Stomach (tissue), 9 donors: ENCODE results near the gene MGME1. TPM values are rescaled to one million over a fixed set of nuclear protein-coding genes. Genes with fewer than 3 reads are reported as not detected.
"Not testable (repeated sequence)": the region's sequence is repeated elsewhere in the genome, so short reads cannot be mapped to it uniquely, and the experiment has no call there.

Experiments
- DNase-seq, 2 donors: peaks; one replicate each; pipeline versions ENCODE4 v3.0.0 to v3.0.0-alpha.2; 2013 to 2019
- H3K27ac ChIP-seq, 5 donors: fragments of 200-600 bp in 4 of 5; sonication (generic) in 4 of 5; one replicate each; pipeline ENCODE4 v1.5.1; 2013 to 2019; ENCODE audit warnings: mild to moderate bottlenecking in 1 of 5, moderate library complexity in 1 of 5
- H3K27me3 ChIP-seq, 3 donors: fragments of 200-600 bp; sonication (generic); one replicate each; pipeline ENCODE4 v1.5.1; 2017 to 2019; ENCODE audit warnings: mixed run types in 1 of 3
- H3K36me3 ChIP-seq, 4 donors: fragments of 200-600 bp; sonication (generic); 1 replicate in 3 of 4; 2 replicates in 1 of 4; pipeline ENCODE4 v1.5.1; 2016 to 2019
- H3K4me1 ChIP-seq, 4 donors: fragments of 200-600 bp; sonication (generic); one replicate each; pipeline ENCODE4 v1.5.1; 2016 to 2019
- H3K4me3 ChIP-seq, 4 donors: fragments of 200-600 bp; sonication (generic) in 3 of 4; one replicate each; pipeline ENCODE4 v1.5.1; 2016 to 2019; ENCODE audit warnings: mild to moderate bottlenecking in 1 of 4
- H3K9me3 ChIP-seq, 4 donors: fragments of 200-600 bp; sonication (generic); one replicate each; pipeline ENCODE4 v1.5.1; 2016 to 2019
- CTCF ChIP-seq, 7 experiments: fragments of 450-650 bp in 4 of 7; fragments of 200-600 bp in 3 of 7; sonication (generic) in 3 of 7; IDR thresholded peaks; one replicate each; pipeline ENCODE4 v1.5.1; 2016 to 2019; ENCODE audit warnings: antibody characterized with exemption in 7 of 7, control low read depth in 2 of 7, mild to moderate bottlenecking in 1 of 7
- EP300 ChIP-seq: sonication (generic); formaldehyde crosslinking; IDR thresholded peaks from one replicate; pipeline ENCODE4 v1.6.1; 2017; ENCODE audit warnings: antibody characterized with exemption
- POLR2A ChIP-seq, 4 donors: fragments of 450-650 bp; IDR thresholded peaks; one replicate each; pipeline ENCODE4 v1.6.1; 2016; ENCODE audit warnings: antibody characterized with exemption in 4 of 4, control low read depth in 2 of 4, mild to moderate bottlenecking in 1 of 4, moderate library complexity in 1 of 4
- POLR2AphosphoS5 ChIP-seq, 3 donors: sonication (generic); formaldehyde crosslinking; IDR thresholded peaks; one replicate each; pipeline ENCODE4 v1.6.1; 2016; ENCODE audit warnings: antibody characterized with exemption in 3 of 3
- WGBS, 5 donors: extraction: QIAGEN DNeasy Blood & Tissue Kit in 3 of 5; methylation state at CpG; one replicate each; pipeline versions ENCODE4 v1.1.5 to v1.1.7; 2013 to 2018; 5-methylcytosine and 5-hydroxymethylcytosine counted together
- intact Hi-C: fragments of 100-400 bp; cut with DNase I; formaldehyde crosslinking; loops from one replicate; pipeline ENCODE4 v1.15.1; 2023; ENCODE audit warnings: low total_unique reads
- polyA plus RNA-seq, 3 donors: library from polyadenylated mRNA; stranded (reverse); fragments of 200-250 nt; gene quantifications; one replicate each; pipeline ENCODE4 v1.2.3, GENCODE V29; 2013
- total RNA-seq, 5 donors: library from RNA; depleted of rRNA; stranded (reverse); fragments of >200 nt; gene quantifications; one replicate each; pipeline versions ENCODE4 v1.1.0 to v1.2.3, GENCODE V29; 2014 to 2016
- donor health status: healthy with polysubstance abuse.
- donor health status: Bipolar disorder and iron deficiency.
- donor health status: healthy.

The MGME1 gene
- total and polyA plus RNA-seq, 8 donors = 2.3 to 19.1 (median 8.3) TPM

- TF ChIP-seq POLR2A (IDR thresholded peaks at IDR 0.05) (no peak), POLR2AphosphoS5 (IDR thresholded peaks at IDR 0.05) (no peak), CTCF (IDR thresholded peaks at IDR 0.05) (no peak), EP300 (no peak)
- H3K4me1 ChIP-seq = peaks cover 66 to 98% (median 82%) of the 10 kb centered on the region in 4 donors
- H3K4me3 ChIP-seq = no peak overlapping the region
- 54 to 68% (median 66%) methylated on average over 5 of the region's 5 CpGs for WGBS, 5 donors
- peaks cover 13 to 31% (median 21%) of the 10 kb centered on the region in 4 donors for H3K36me3 ChIP-seq
- no peaks in the 10 kb centered on the region for H3K27me3 ChIP-seq
- peak overlapping the region; percentile 60 to 75 (median 65) for H3K27ac ChIP-seq
- no peaks in the 10 kb centered on the region for H3K9me3 ChIP-seq
- intact Hi-C loops = no loop called here
- no peak for DNase-seq
Observed at GRCh38 chr20:17959257-17959627, 9.6 kb upstream of the MGME1 start.

- H3K4me3 ChIP-seq, H3K27me3 ChIP-seq: not testable (repeated sequence)
Observed at GRCh38 chr20:17960400-17960885, 8.4 kb upstream of the MGME1 start.

GRCh38 chr20:17960927-17961586, 7.8 kb upstream of the MGME1 start:
- DNase-seq = peak in 1 of 2 donors; percentile 49
- peaks cover 3 to 13% (median 6%) of the 10 kb centered on the region in 4 donors for H3K36me3 ChIP-seq
- 27 to 53% (median 46%) methylated on average over 6 of the region's 6 CpGs for WGBS, 5 donors
- H3K4me3 ChIP-seq = no peak overlapping the region
- H3K27me3 ChIP-seq = no peaks in the 10 kb centered on the region
- TF ChIP-seq EP300 (no peak), POLR2AphosphoS5 (IDR thresholded peaks at IDR 0.05) (peak in 2 of 3 donors; percentile 9 to 63)
- intact Hi-C loops = no loop called here
- H3K9me3 ChIP-seq = no peaks in the 10 kb centered on the region
- peaks cover 76 to 100% (median 87%) of the 10 kb centered on the region in 4 donors for H3K4me1 ChIP-seq
- H3K27ac ChIP-seq = peak overlapping the region in 4 of 5 donors; percentile 63 to 75 (median 68)

More at GRCh38 chr20:17960400-17960885, 8.4 kb upstream of the MGME1 start:
- Histone ChIP-seq H3K4me1 (peaks cover 73 to 100% (median 86%) of the 10 kb centered on the region in 4 donors), H3K36me3 (peaks cover 5 to 19% (median 9%) of the 10 kb centered on the region in 4 donors), H3K27ac (peak overlapping the region; percentile 23 to 75 (median 65))
- H3K9me3 ChIP-seq, DNase-seq, intact Hi-C loops: not testable (repeated sequence)
- WGBS, 5 donors = 86 to 93% (median 87%) methylated on average over 16 of the region's 16 CpGs

- H3K4me1 ChIP-seq = peaks cover 80 to 100% (median 90%) of the 10 kb centered on the region in 4 donors
- no peak for DNase-seq
- intact Hi-C loops = no loop called here
- H3K36me3 ChIP-seq = peaks cover 0 to 8% (median under 1%) of the 10 kb centered on the region in 4 donors
- no peaks in the 10 kb centered on the region for H3K9me3 ChIP-seq
- peak overlapping the region in 4 of 5 donors; percentile 63 to 75 (median 68) for H3K27ac ChIP-seq
- no peaks in the 10 kb centered on the region for H3K27me3 ChIP-seq
- WGBS, 5 donors = 20 to 36% (median 24%) methylated on average over 1 of the region's 1 CpG
- TF ChIP-seq EP300 = no peak
- TF ChIP-seq POLR2AphosphoS5 (IDR thresholded peaks at IDR 0.05) = no peak
- no peak for TF ChIP-seq POLR2A (IDR thresholded peaks at IDR 0.05)
- no peak overlapping the region for H3K4me3 ChIP-seq
Observed at GRCh38 chr20:17961587-17961940, 7.3 kb upstream of the MGME1 start.

GRCh38 chr20:17963114-17963897, 5.5 kb upstream of the MGME1 start:
- Histone ChIP-seq H3K27me3 (no peaks in the 10 kb centered on the region), H3K9me3 (no peaks in the 10 kb centered on the region), H3K4me1 (peaks cover 75 to 93% (median 87%) of the 10 kb centered on the region in 4 donors), H3K36me3 (peaks cover 0 to 4% (median 0%) of the 10 kb centered on the region in 4 donors), H3K27ac (peak overlapping the region in 3 of 5 donors; percentile 57 to 75 (median 63)), H3K4me3 (no peak overlapping the region)
- DNase-seq = no peak
- no peak for TF ChIP-seq POLR2AphosphoS5 (IDR thresholded peaks at IDR 0.05)
- TF ChIP-seq POLR2A (IDR thresholded peaks at IDR 0.05) = no peak
- TF ChIP-seq EP300 = no peak
- no peak for TF ChIP-seq CTCF (IDR thresholded peaks at IDR 0.05)
- intact Hi-C loops = no loop called here
- WGBS, 5 donors = 68 to 84% (median 82%) methylated on average over 9 of the region's 9 CpGs
